ENCODE results near the gene RPS19.
"Not testable (repeated sequence)": the region's sequence is repeated elsewhere in the genome, so short reads cannot be mapped to it uniquely, and the experiment has no call there.

GRCh38 chr19:41875973-41876372 lies 15.9 kb downstream of the RPS19 start:
- TF ChIP-seq POLR2AphosphoS5 (IDR thresholded peaks at IDR 0.05; ENCODE audit: low read depth, low read length); TAF1 (IDR thresholded peaks at IDR 0.05; ENCODE audit: low read depth, low read length); POLR2A (IDR thresholded peaks at IDR 0.05; ENCODE audit: low read depth, low read length); PAX5 (IDR thresholded peaks at IDR 0.05; ENCODE audit: insufficient read depth, low read length, severe bottlenecking): not testable (repeated sequence)

Measured in GM12891 (cell line).